ES-I3 (cell line): ENCODE data around the gene ST3GAL5.
"Not testable (repeated sequence)": the region's sequence is repeated elsewhere in the genome, so short reads cannot be mapped to it uniquely, and the experiment has no call there.

Experiments
- H3K36me3 ChIP-seq: 2 replicates; pipeline ENCODE4 v1.6.1; 2013; ENCODE audit warnings: mild to moderate bottlenecking, low read length, control low read depth, moderate library complexity; ENCODE audit not compliant: insufficient read depth
- H3K4me1 ChIP-seq: 2 replicates; pipeline ENCODE4 v1.6.1; 2013; ENCODE audit warnings: mild to moderate bottlenecking, control low read depth, low read length; ENCODE audit not compliant: insufficient read depth
- H3K9ac ChIP-seq: 2 replicates; pipeline ENCODE4 v1.6.1; 2013; ENCODE audit warnings: low read depth, mild to moderate bottlenecking, low read length, moderate library complexity
- H3K9me3 ChIP-seq: 2 replicates; pipeline ENCODE4 v1.6.1; 2013; ENCODE audit warnings: mild to moderate bottlenecking, low read length, moderate library complexity; ENCODE audit not compliant: control insufficient read depth, insufficient read depth

Gene ST3GAL5

DNA sequence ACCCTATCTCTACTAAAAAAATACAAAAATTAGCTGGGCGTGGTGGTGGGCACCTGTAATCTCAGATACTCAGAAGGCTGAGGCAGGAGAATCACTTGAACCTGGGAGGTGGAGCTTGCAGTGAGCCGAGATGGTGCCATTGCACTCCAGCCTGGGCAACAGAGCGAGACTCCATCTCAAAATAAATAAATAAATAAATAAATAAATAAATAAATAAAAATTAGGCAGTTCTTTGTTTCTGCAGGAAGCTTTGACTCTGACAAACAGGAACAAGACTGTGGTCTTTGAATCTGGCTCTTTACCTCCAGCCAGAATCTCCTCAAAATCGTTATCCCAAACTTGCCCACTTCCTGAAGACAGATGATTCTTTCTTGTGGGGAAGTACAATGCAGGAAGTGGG lies 59.4 kb downstream of the ST3GAL5 start:
- not testable (repeated sequence) for H3K9ac ChIP-seq, H3K9me3 ChIP-seq, H3K36me3 ChIP-seq, H3K4me1 ChIP-seq

- no peaks in the 10 kb centered on the region for H3K36me3 ChIP-seq
- no peak overlapping the region for H3K9ac ChIP-seq
- H3K9me3 ChIP-seq, result no peaks in the 10 kb centered on the region
- H3K4me1 ChIP-seq, result peaks cover 7% of the 10 kb centered on the region; the same call in 1 of the 2 replicates
Measured at GRCh38 chr2:85828725-85829124, 60.1 kb downstream of the ST3GAL5 start.

GRCh38 chr2:85827879-85828569 lies 60.8 kb downstream of the ST3GAL5 start:
- no peaks in the 10 kb centered on the region for H3K9me3 ChIP-seq
- H3K36me3 ChIP-seq, result no peaks in the 10 kb centered on the region
- H3K9ac ChIP-seq, result peak overlapping the region; percentile 34; the same call in 1 of the 2 replicates
- peaks cover 7% of the 10 kb centered on the region; the same call in 1 of the 2 replicates for H3K4me1 ChIP-seq

- no peaks in the 10 kb centered on the region for H3K9me3 ChIP-seq
- H3K4me1 ChIP-seq, result peaks cover 7% of the 10 kb centered on the region; the same call in 1 of the 2 replicates
- peak overlapping the region; percentile 34; the same call in 1 of the 2 replicates for H3K9ac ChIP-seq
- H3K36me3 ChIP-seq, result no peaks in the 10 kb centered on the region
Measured at GRCh38 chr2:85826990-85827878, 61.6 kb downstream of the ST3GAL5 start.

- peaks cover 7% of the 10 kb centered on the region; the same call in 1 of the 2 replicates for H3K4me1 ChIP-seq
- no peaks in the 10 kb centered on the region for H3K36me3 ChIP-seq
- H3K9ac ChIP-seq, result no peak overlapping the region
- H3K9me3 ChIP-seq, result no peaks in the 10 kb centered on the region
Measured at GRCh38 chr2:85823951-85824350, 64.8 kb downstream of the ST3GAL5 start.

- Histone ChIP-seq H3K4me1 (peaks cover 2% of the 10 kb centered on the region; the same call in 1 of the 2 replicates), H3K36me3 (no peaks in the 10 kb centered on the region), H3K9ac (no peak overlapping the region), H3K9me3 (no peaks in the 10 kb centered on the region)
Measured at GRCh38 chr2:85822766-85823165, 66.0 kb downstream of the ST3GAL5 start.

DNA sequence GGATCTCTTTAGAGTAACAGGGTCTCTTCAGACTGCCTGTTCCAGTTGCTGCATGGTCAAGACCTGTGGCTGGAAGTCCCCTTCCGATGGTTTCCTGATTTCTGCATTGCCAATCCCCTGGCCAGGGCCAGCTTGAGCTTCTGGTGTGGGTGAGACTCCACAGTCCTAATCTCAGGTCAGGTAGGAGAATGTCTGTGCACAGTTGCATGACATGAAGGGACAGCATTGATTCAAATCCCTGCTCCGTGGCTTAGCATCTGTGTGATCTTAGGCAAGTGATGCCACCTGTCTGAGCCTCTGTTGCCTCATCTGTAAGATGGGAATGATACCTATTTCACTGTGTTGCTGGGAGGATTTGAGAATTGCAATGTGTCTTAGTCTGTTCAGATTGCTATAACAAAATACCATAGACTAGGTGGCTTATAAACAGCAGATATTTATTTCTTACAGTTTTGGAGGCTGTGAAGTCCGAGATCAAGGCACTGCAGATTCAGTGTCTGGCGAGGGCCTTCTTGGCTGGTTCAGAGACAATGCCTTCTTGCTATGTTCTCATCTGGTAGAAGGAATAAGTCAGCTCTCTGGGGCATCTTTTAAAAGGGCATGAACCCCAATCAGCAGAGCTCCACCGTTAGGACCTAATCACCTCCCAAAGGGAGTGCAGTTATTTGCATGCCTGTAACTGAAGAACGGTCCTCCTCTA lies 68.8 kb downstream of the ST3GAL5 start:
- no peak overlapping the region for H3K9ac ChIP-seq
- no peaks in the 10 kb centered on the region for H3K9me3 ChIP-seq
- H3K4me1 ChIP-seq, result no peaks in the 10 kb centered on the region
- H3K36me3 ChIP-seq, result no peaks in the 10 kb centered on the region

DNA sequence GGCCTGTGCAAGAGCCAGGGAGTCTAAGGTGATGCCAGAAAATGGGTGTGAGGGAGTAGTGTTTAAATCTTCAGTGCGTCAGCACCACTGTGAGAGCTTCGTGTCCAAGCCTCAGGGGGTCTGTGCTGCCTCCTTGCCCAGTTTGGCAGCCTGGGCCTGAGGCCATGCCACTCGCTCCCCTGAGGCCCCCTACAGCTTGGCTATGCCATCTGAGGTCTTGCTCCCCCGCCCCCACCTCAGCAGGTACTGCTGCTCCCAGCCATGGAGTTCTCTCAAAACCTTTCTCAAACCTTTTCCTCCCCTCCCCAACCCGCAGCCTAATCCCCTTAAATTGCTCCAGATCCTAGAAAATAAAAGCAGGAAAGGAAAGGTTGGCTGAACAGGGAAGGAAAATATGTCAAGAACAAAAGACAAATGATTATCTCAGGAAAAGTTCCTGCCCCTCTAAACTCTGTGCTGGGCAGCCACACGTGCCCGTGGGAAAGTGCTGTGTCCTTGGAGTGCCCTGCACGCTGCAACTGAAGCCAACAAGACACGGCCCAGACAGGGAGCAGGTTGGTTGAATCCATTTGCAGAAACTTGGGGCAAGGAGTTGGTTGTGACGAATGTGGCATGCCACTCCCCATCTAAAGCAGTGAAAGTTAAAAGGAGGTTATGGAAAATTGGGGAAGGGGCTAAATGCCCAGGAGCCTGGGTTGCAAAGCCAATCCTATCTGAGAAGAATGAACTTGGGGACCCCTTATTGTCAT lies 73.8 kb downstream of the ST3GAL5 start:
- no peak overlapping the region for H3K9ac ChIP-seq
- no peaks in the 10 kb centered on the region for H3K36me3 ChIP-seq
- H3K4me1 ChIP-seq, result no peaks in the 10 kb centered on the region; the same call in 1 of the 2 replicates
- H3K9me3 ChIP-seq, result no peaks in the 10 kb centered on the region

DNA sequence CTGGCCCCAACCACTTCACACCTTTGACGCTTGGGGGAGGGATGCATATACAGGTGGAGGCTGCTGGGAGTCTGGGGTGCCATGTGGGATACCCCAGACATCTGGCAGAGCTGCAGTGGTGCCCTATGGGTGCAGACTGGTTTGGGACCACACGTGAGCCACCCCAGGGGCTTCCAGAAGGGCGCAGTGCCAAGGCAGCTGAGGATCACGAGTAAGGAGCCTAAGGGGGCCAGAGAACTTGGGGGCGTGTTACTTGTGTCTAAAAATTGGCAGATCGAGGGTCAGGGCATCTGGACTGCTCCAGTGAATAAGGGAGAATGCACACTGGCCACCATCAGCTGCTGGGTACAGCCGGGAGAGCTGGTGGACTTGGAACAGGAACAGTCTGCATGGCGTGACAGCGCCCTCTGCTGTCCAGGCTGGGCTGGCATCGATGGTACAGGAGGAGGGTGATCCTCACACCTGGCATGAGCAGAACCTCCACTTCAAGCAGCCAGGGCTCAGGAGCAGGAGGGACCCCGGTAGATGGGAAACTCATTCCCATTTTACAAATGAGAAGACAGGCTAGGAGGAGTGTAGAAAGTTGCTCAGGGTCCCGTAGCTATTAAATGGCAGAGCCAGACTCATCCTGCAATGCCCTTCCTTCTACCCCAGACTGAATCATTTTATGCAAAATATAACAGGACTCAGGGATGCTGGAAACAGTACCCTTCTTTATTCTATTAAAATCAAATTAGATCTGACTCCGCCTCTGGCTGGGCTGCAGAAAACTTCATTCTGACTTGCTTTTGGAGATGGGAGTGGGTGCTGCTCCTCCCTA lies 74.6 kb downstream of the ST3GAL5 start:
- no peak overlapping the region for H3K9ac ChIP-seq
- no peaks in the 10 kb centered on the region for H3K9me3 ChIP-seq
- no peaks in the 10 kb centered on the region; the same call in 1 of the 2 replicates for H3K4me1 ChIP-seq
- H3K36me3 ChIP-seq, result no peaks in the 10 kb centered on the region

GRCh38 chr2:85813211-85813981 lies 75.4 kb downstream of the ST3GAL5 start:
- no peaks in the 10 kb centered on the region for H3K36me3 ChIP-seq
- no peak overlapping the region for H3K9ac ChIP-seq
- H3K4me1 ChIP-seq, result no peaks in the 10 kb centered on the region; the same call in 1 of the 2 replicates
- no peaks in the 10 kb centered on the region for H3K9me3 ChIP-seq

DNA sequence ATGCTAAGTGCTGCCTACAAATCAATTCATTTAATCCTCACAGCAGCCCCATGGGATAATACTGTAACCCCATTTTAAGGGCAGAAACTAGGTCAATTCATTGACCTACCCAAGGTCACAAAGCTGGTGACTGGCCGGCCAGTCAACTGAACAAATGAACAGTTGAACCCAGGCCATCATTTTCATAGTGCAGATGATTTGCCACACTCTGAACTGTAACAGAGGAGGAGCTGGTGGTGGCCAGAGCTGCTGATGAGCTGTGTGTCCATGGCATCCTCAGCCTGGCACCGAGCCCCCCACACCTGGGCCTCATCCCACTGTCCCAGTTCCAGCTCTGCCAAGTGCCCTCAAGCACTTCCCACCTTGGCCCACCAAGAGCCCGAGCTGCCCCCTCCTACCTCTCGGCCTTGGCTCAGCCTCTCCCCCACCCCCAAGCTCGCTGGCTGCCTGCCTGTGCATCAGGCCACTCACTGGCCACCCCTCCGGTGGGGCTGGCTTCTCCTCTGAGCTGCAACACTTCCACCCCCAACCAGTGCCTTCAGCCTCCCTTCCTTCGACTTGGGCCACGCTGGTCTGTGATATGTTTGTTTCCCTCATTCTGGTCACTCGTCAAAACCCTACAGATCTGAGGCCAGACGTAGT lies 76.6 kb downstream of the ST3GAL5 start:
- Histone ChIP-seq H3K4me1 (no peaks in the 10 kb centered on the region; the same call in 1 of the 2 replicates), H3K9me3 (no peaks in the 10 kb centered on the region), H3K36me3 (no peaks in the 10 kb centered on the region), H3K9ac (no peak overlapping the region)
